Mesenchymal stem cell (in vitro differentiated cells and primary cell): ENCODE results near the gene RNF126.

Source experiments
- DNase-seq: peaks from one replicate; pipeline ENCODE4 v3.0.0-alpha.2; 2013
- H2AFZ ChIP-seq: one replicate; pipeline ENCODE4 v1.6.1; 2013; ENCODE audit warnings: low read depth, mild to moderate bottlenecking, control low read depth, inconsistent platforms, low read length, moderate library complexity
- H2AK5ac ChIP-seq: 2 replicates; pipeline ENCODE4 v1.6.1; 2013; ENCODE audit warnings: low read length, moderate library complexity, mild to moderate bottlenecking, inconsistent platforms; ENCODE audit not compliant: severe bottlenecking
- H2BK120ac ChIP-seq: one replicate; pipeline ENCODE4 v1.6.1; 2013; ENCODE audit warnings: low read depth, mild to moderate bottlenecking, inconsistent platforms, low read length, moderate library complexity
- H2BK12ac ChIP-seq, 2 experiments: one replicate each; pipeline ENCODE4 v1.6.1; 2013; ENCODE audit warnings: inconsistent platforms in 2 of 2, low read length in 2 of 2, mild to moderate bottlenecking in 2 of 2, moderate library complexity in 2 of 2, control low read depth in 1 of 2
- H2BK15ac ChIP-seq: one replicate; pipeline ENCODE4 v1.6.1; 2013; ENCODE audit warnings: mild to moderate bottlenecking, low read depth, inconsistent platforms; ENCODE audit not compliant: poor library complexity, severe bottlenecking
- H2BK5ac ChIP-seq: 2 replicates; pipeline ENCODE4 v1.6.1; 2013; ENCODE audit warnings: low read depth, mild to moderate bottlenecking, low read length, control low read depth, inconsistent platforms; ENCODE audit not compliant: poor library complexity, severe bottlenecking
- H3K14ac ChIP-seq, 2 experiments: one replicate each; pipeline ENCODE4 v1.6.1; 2013; ENCODE audit warnings: inconsistent platforms in 2 of 2, low read length in 2 of 2, control low read depth in 1 of 2, mild to moderate bottlenecking in 1 of 2, moderate library complexity in 1 of 2
- H3K18ac ChIP-seq, 2 experiments: one replicate each; pipeline ENCODE4 v1.6.1; 2013; ENCODE audit warnings: inconsistent platforms in 2 of 2, low read length in 2 of 2, control low read depth in 1 of 2, low read depth in 1 of 2, mild to moderate bottlenecking in 1 of 2
- H3K23ac ChIP-seq, 2 experiments: one replicate each; pipeline ENCODE4 v1.6.1; 2013; ENCODE audit warnings: inconsistent platforms in 2 of 2, low read length in 2 of 2, mild to moderate bottlenecking in 2 of 2, moderate library complexity in 2 of 2, control low read depth in 1 of 2
- H3K27ac ChIP-seq: 2 replicates; pipeline ENCODE4 v1.5.1; 2013; ENCODE audit warnings: mild to moderate bottlenecking, moderate library complexity, low read length, control low read depth, inconsistent platforms; ENCODE audit not compliant: poor library complexity, severe bottlenecking
- H3K27me3 ChIP-seq, 2 experiments: 2 replicates each; pipeline versions ENCODE4 v1.6.1 to v1.7.0; 2013; ENCODE audit warnings: low read length in 2 of 2, mild to moderate bottlenecking in 2 of 2, moderate library complexity in 2 of 2, control low read depth in 1 of 2, inconsistent platforms in 1 of 2; ENCODE audit not compliant: control insufficient read depth in 1 of 2, insufficient read depth in 1 of 2
- H3K36me3 ChIP-seq, 2 experiments: 2 replicates each; pipeline versions ENCODE4 v1.6.1 to v1.7.0; 2013; ENCODE audit warnings: low read length in 2 of 2, control low read depth in 1 of 2, inconsistent platforms in 1 of 2, low read depth in 1 of 2, mild to moderate bottlenecking in 1 of 2; ENCODE audit not compliant: insufficient read depth in 2 of 2, control insufficient read depth in 1 of 2
- H3K4ac ChIP-seq, 2 experiments: one replicate each; pipeline ENCODE4 v1.6.1; 2013; ENCODE audit warnings: inconsistent platforms in 2 of 2, low read length in 2 of 2, mild to moderate bottlenecking in 2 of 2, moderate library complexity in 2 of 2, control low read depth in 1 of 2, low read depth in 1 of 2
- H3K4me1 ChIP-seq: 2 replicates; pipeline ENCODE4 v1.6.1; 2013; ENCODE audit warnings: low read depth, low read length, control low read depth; ENCODE audit not compliant: control insufficient read depth, insufficient read depth
- H3K4me2 ChIP-seq: 2 replicates; pipeline ENCODE4 v1.6.1; 2013; ENCODE audit warnings: low read length, mild to moderate bottlenecking, inconsistent platforms; ENCODE audit not compliant: poor library complexity, severe bottlenecking
- H3K4me3 ChIP-seq, 2 experiments: 2 replicates each; pipeline versions ENCODE4 v1.5.1 to v1.7.0; 2013; ENCODE audit warnings: low read length in 2 of 2, mild to moderate bottlenecking in 2 of 2, control low read depth in 1 of 2, low read depth in 1 of 2; ENCODE audit not compliant: insufficient read depth in 1 of 2
- H3K79me1 ChIP-seq: replicated peaks from 2 replicates; pipeline ENCODE4 v1.6.1; 2013; ENCODE audit warnings: mild to moderate bottlenecking, control low read depth, low read length, inconsistent platforms; ENCODE audit not compliant: poor library complexity, severe bottlenecking
- H3K9ac ChIP-seq: 2 replicates; pipeline ENCODE4 v1.7.0; 2013; ENCODE audit warnings: mild to moderate bottlenecking, low read length, moderate library complexity
- H3K9me3 ChIP-seq: 2 replicates; pipeline ENCODE4 v1.7.0; 2013; ENCODE audit warnings: mild to moderate bottlenecking, low read length; ENCODE audit not compliant: control insufficient read depth
- H4K8ac ChIP-seq: one replicate; pipeline ENCODE4 v1.6.1; 2013; ENCODE audit warnings: inconsistent platforms, mild to moderate bottlenecking, low read length, moderate library complexity
- H4K91ac ChIP-seq: one replicate; pipeline ENCODE4 v1.6.1; 2013; ENCODE audit warnings: mild to moderate bottlenecking, low read length, inconsistent platforms
- WGBS: methylation state at CpG from one replicate; pipeline ENCODE4 v1.1.7; 2013; ENCODE audit warnings: mixed read lengths; 5-methylcytosine and 5-hydroxymethylcytosine counted together

The RNF126 gene

GRCh38 chr19:619286-620002 lies 43.6 kb downstream of the RNF126 start:
- H3K4me2 ChIP-seq = no peak overlapping the region
- WGBS = 97% methylated on average over 41 of the region's 47 CpGs

GRCh38 chr19:618674-619285 lies 44.2 kb downstream of the RNF126 start:
- Histone ChIP-seq H3K23ac (no peak overlapping the region), H3K9me3 (no peaks in the 10 kb centered on the region), H3K18ac (no peak overlapping the region), H3K9ac (no peak overlapping the region), H2BK5ac (no peak overlapping the region), H4K8ac (no peak overlapping the region), H2BK12ac (no peak overlapping the region), H4K91ac (no peak overlapping the region), H3K4ac (no peak overlapping the region), H3K4me3 (no peak overlapping the region), H2BK15ac (no peak overlapping the region), H3K36me3 (peaks cover 23 to 96% of the 10 kb centered on the region in 2 experiments), H2BK120ac (no peak overlapping the region), H3K79me1 (peaks cover 10% of the 10 kb centered on the region), H3K4me1 (peaks cover 20% of the 10 kb centered on the region), H2AK5ac (no peak overlapping the region), H2AFZ (no peak overlapping the region), H3K4me2 (no peak overlapping the region), H3K27ac (no peak overlapping the region), H3K14ac (no peak overlapping the region), H3K27me3 (peaks cover 0 to 4% of the 10 kb centered on the region in 2 experiments)
- WGBS = 96% methylated on average over 27 of the region's 27 CpGs
- no peak for DNase-seq

More at GRCh38 chr19:619286-620002, 43.6 kb downstream of the RNF126 start:
- Histone ChIP-seq H3K4me1 (peaks cover 22% of the 10 kb centered on the region), H3K4me3 (no peak overlapping the region), H3K14ac (no peak overlapping the region), H3K9ac (no peak overlapping the region), H2AFZ (no peak overlapping the region), H3K23ac (no peak overlapping the region), H2BK12ac (no peak overlapping the region), H3K9me3 (no peaks in the 10 kb centered on the region), H4K91ac (no peak overlapping the region), H2BK120ac (no peak overlapping the region), H4K8ac (no peak overlapping the region), H3K27me3 (peaks cover 0 to 4% of the 10 kb centered on the region in 2 experiments), H3K79me1 (peaks cover 10% of the 10 kb centered on the region), H2BK15ac (no peak overlapping the region), H3K36me3 (peaks cover 29 to 90% of the 10 kb centered on the region in 2 experiments), H2BK5ac (no peak overlapping the region), H2AK5ac (no peak overlapping the region), H3K18ac (no peak overlapping the region), H3K27ac (no peak overlapping the region), H3K4ac (no peak overlapping the region)
- no peak for DNase-seq

GRCh38 chr19:618247-618619 lies 44.8 kb downstream of the RNF126 start:
- Histone ChIP-seq H4K91ac (no peak overlapping the region), H3K4me2 (no peak overlapping the region), H3K18ac (no peak overlapping the region), H3K4me3 (no peak overlapping the region), H2AK5ac (no peak overlapping the region), H3K79me1 (peaks cover 10% of the 10 kb centered on the region), H4K8ac (no peak overlapping the region), H3K9ac (no peak overlapping the region), H3K27me3 (peaks cover 0 to 4% of the 10 kb centered on the region in 2 experiments), H3K14ac (no peak overlapping the region), H2AFZ (no peak overlapping the region), H2BK12ac (no peak overlapping the region), H3K4me1 (peaks cover 15% of the 10 kb centered on the region), H3K4ac (no peak overlapping the region), H3K36me3 (peaks cover 18 to 95% of the 10 kb centered on the region in 2 experiments), H3K23ac (no peak overlapping the region), H2BK5ac (no peak overlapping the region), H3K27ac (no peak overlapping the region), H2BK120ac (no peak overlapping the region), H3K9me3 (no peaks in the 10 kb centered on the region), H2BK15ac (no peak overlapping the region)
- DNase-seq = no peak
- 88% methylated on average over 17 of the region's 19 CpGs for WGBS

GRCh38 chr19:617551-618246 lies 45.3 kb downstream of the RNF126 start:
- Histone ChIP-seq H3K23ac (no peak overlapping the region), H3K4me1 (peaks cover 10% of the 10 kb centered on the region), H2AK5ac (no peak overlapping the region), H2AFZ (no peak overlapping the region), H3K27ac (no peak overlapping the region), H3K27me3 (peaks cover 0 to 4% of the 10 kb centered on the region in 2 experiments), H4K8ac (no peak overlapping the region), H3K4me2 (no peak overlapping the region), H3K79me1 (peaks cover 12% of the 10 kb centered on the region), H4K91ac (no peak overlapping the region), H2BK15ac (no peak overlapping the region), H3K9ac (no peak overlapping the region), H2BK12ac (no peak overlapping the region), H2BK5ac (no peak overlapping the region), H3K18ac (no peak overlapping the region), H2BK120ac (no peak overlapping the region), H3K9me3 (no peaks in the 10 kb centered on the region), H3K4me3 (no peak overlapping the region), H3K36me3 (peaks cover 18 to 94% of the 10 kb centered on the region in 2 experiments), H3K14ac (no peak overlapping the region), H3K4ac (no peak overlapping the region)
- WGBS = 93% methylated on average over 26 of the region's 29 CpGs
- DNase-seq = no peak
